NT2/D1 (cell line): ENCODE results near the gene NHS.

Experiments used
- SUZ12 ChIP-seq: IDR thresholded peaks from 2 replicates; pipeline ENCODE4 v1.6.1; 2011; ENCODE audit not compliant: insufficient read length, insufficient read depth; ENCODE audit errors: extremely low read depth
- YY1 ChIP-seq: IDR thresholded peaks from 2 replicates; pipeline ENCODE4 v1.6.1; 2011; ENCODE audit not compliant: insufficient read length, insufficient read depth
- ZNF274 ChIP-seq: IDR thresholded peaks from 2 replicates; pipeline ENCODE4 v1.6.1; 2011; ENCODE audit warnings: mild to moderate bottlenecking, low read depth, low read length

DNA sequence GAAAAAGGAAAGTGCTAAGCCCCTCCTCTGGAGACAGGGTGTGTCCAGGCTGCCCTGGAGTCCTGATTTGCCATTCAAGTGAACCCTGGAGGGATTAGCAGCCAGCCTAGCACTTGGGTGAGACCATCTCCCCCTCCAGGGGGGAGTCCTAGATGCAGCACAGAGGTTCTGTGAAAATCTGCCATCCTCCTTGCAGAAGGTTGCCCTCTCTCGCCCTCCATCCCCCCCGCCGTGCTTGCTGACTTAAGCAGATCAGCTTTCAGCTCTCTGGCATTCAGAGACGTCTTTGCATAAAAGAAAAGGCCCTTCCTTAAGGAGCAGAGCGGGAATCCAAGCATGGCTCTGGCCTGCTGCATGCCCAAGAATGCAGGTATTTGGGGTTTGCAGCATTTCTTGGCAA is 260.2 kb downstream of the NHS start:
- TF ChIP-seq ZNF274 (no peak), YY1 (no peak), SUZ12 (no peak)
